CD4-positive, alpha-beta T cell (primary cell): ENCODE results near the gene CTTNBP2. TPM values are rescaled to one million over a fixed set of nuclear protein-coding genes. Genes with fewer than 3 reads are reported as not detected.

Experiments used
- ATAC-seq: fragments of 200-7000 bp; cut with Tn5 transposase; one replicate; pipeline ENCODE4 v1.10.0; 2022; ENCODE audit warnings: mild to moderate bottlenecking; ENCODE audit not compliant: poor library complexity
- CTCF ChIA-PET: fragments of 350-600 bp; sonication (Branson Sonifier 250); formaldehyde crosslinking; loops from one replicate; lab custom pipeline; 2021; ENCODE audit warnings: antibody characterized with exemption, inconsistent platforms; lab: Charles Lee
- POLR2A ChIA-PET: fragments of 350-600 bp; sonication (Branson Sonifier 250); formaldehyde crosslinking; loops from one replicate; lab custom pipeline; 2021; ENCODE audit warnings: antibody characterized with exemption, inconsistent platforms; lab: Charles Lee
- DNase-seq, 14 experiments: peaks; one replicate each; pipeline ENCODE4 v3.0.0-alpha.2; 2013 to 2020; ENCODE audit warnings: mixed read lengths in 2 of 14
- H3K27ac ChIP-seq, 2 donors: one replicate each; pipeline versions ENCODE4 v1.5.1 to v1.7.0; 2013; ENCODE audit warnings: low read length in 2 of 2, low read depth in 1 of 2, mild to moderate bottlenecking in 1 of 2
- H3K27me3 ChIP-seq, 2 experiments: 1 replicate in 1 of 2; 2 replicates in 1 of 2; pipeline versions ENCODE4 v1.6.1 to v1.7.0; 2013; ENCODE audit warnings: low read length in 2 of 2, control low read depth in 1 of 2, mild to moderate bottlenecking in 1 of 2, moderate library complexity in 1 of 2; ENCODE audit not compliant: insufficient read depth in 2 of 2, control insufficient read depth in 1 of 2
- H3K36me3 ChIP-seq: one replicate; pipeline ENCODE4 v1.6.1; 2013; ENCODE audit warnings: low read length, control low read depth; ENCODE audit not compliant: insufficient read depth
- H3K4me1 ChIP-seq: one replicate; pipeline ENCODE4 v1.6.1; 2013; ENCODE audit warnings: low read length, control low read depth; ENCODE audit not compliant: insufficient read depth
- H3K4me3 ChIP-seq: one replicate; pipeline ENCODE4 v1.5.1; 2013; ENCODE audit warnings: mild to moderate bottlenecking, low read length, moderate library complexity
- H3K9me3 ChIP-seq, 2 experiments: 1 replicate in 1 of 2; 2 replicates in 1 of 2; pipeline versions ENCODE4 v1.6.1 to v1.7.0; 2013; ENCODE audit warnings: low read length in 2 of 2, mild to moderate bottlenecking in 2 of 2, control low read depth in 1 of 2, moderate library complexity in 1 of 2; ENCODE audit not compliant: control insufficient read depth in 1 of 2, insufficient read depth in 1 of 2
- H3K27ac Mint-ChIP-seq: one replicate; pipeline ENCODE4 v1.8.0; 2020; ENCODE audit warnings: mixed read lengths
- H3K27me3 Mint-ChIP-seq: one replicate; pipeline ENCODE4 v1.8.0; 2021; ENCODE audit warnings: mixed read lengths
- H3K36me3 Mint-ChIP-seq: one replicate; pipeline ENCODE4 v1.8.0; 2021; ENCODE audit warnings: low read depth, mixed read lengths
- H3K4me1 Mint-ChIP-seq: one replicate; pipeline ENCODE4 v1.8.0; 2021; ENCODE audit warnings: low read depth, mixed read lengths
- H3K4me3 Mint-ChIP-seq: one replicate; pipeline ENCODE4 v1.8.0; 2020; ENCODE audit warnings: mild to moderate bottlenecking, mixed read lengths
- H3K9me3 Mint-ChIP-seq: one replicate; pipeline ENCODE4 v1.8.0; 2020; ENCODE audit warnings: mixed read lengths
- intact Hi-C, 2 experiments: fragments of 100-400 bp; cut with DNase I in 1 of 2; cut with micrococcal nuclease in 1 of 2; formaldehyde crosslinking; loops; one replicate each; pipeline versions ENCODE4 v1.15.1 to v1.9.0; 2023 to 2025; cut with DNase I, micrococcal nuclease
- total RNA-seq, 174 experiments: library from RNA in 2 of 174; stranded (reverse) in 2 of 174; gene quantifications; one replicate each; pipeline ENCODE4 v1.2.3 and lab custom pipeline; 2021 to 2026
- TF ChIP-seq, protein P1 (sequence below): fragments of 200-600 bp; IDR thresholded peaks from one replicate; pipeline ENCODE4 v1.8.0; 2022; ENCODE audit warnings: antibody characterized with exemption, mild to moderate bottlenecking

The CTTNBP2 gene
- total RNA-seq, 2 experiments from 2014 or later: not detected

DNA sequence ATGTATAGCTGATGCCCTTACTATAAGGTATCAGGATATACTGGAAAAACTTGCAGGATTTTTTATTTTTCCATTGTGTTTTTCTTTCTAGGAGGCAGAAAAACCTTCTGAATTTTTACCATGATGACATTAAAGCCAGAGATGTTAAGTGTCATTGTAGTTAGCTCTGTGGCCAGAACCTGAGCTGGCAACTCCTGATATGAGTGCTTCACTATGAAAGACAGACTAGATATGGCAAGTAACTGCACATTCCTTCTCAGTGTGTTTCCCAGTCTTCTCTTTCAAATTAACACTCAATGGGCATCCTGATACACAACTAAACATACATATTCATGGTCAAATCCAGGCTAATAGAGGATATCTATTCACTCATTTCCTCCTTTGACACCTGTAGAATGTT is 166.2 kb downstream of the CTTNBP2 start:
- intact Hi-C loops: no loop called here
- no peaks in the 10 kb centered on the region for H3K36me3 ChIP-seq

DNA sequence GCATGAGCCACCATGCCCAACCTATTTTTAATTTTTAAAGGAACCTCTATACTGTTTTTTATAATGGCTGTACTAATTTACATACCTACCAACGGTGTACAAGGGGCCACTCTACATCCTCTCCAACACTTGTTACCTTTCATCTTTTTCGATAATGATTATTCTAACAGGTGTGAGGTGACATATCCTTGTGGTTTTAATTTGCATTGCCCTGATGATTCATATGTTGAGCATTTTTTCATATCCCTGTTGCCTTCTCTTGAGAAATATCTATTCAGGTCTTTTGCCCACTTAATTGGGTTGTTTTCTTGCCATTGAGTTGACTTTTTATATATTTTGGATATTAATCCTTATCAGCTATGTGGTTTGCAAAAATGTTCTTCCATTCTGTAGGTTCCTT is 167.0 kb downstream of the CTTNBP2 start:
- Histone ChIP-seq H3K4me3 (no peak overlapping the region), H3K27me3 (no peaks in the 10 kb centered on the region), H3K36me3 (no peaks in the 10 kb centered on the region), H3K4me1 (no peaks in the 10 kb centered on the region), H3K27ac (no peak overlapping the region), H3K9me3 (no peaks in the 10 kb centered on the region)
- no peaks in the 10 kb centered on the region for H3K9me3 Mint-ChIP-seq
- H3K36me3 Mint-ChIP-seq: no peaks in the 10 kb centered on the region
- intact Hi-C loops: no loop called here
- H3K27me3 Mint-ChIP-seq: peaks cover 4% of the 10 kb centered on the region
- CTCF ChIA-PET: no interaction called here
- POLR2A ChIA-PET: no interaction called here
- no peak for DNase-seq
- TF ChIP-seq, protein P1, sequence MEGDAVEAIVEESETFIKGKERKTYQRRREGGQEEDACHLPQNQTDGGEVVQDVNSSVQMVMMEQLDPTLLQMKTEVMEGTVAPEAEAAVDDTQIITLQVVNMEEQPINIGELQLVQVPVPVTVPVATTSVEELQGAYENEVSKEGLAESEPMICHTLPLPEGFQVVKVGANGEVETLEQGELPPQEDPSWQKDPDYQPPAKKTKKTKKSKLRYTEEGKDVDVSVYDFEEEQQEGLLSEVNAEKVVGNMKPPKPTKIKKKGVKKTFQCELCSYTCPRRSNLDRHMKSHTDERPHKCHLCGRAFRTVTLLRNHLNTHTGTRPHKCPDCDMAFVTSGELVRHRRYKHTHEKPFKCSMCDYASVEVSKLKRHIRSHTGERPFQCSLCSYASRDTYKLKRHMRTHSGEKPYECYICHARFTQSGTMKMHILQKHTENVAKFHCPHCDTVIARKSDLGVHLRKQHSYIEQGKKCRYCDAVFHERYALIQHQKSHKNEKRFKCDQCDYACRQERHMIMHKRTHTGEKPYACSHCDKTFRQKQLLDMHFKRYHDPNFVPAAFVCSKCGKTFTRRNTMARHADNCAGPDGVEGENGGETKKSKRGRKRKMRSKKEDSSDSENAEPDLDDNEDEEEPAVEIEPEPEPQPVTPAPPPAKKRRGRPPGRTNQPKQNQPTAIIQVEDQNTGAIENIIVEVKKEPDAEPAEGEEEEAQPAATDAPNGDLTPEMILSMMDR: no peak
- no peak for ATAC-seq
- H3K27ac Mint-ChIP-seq: no peak overlapping the region
- H3K4me1 Mint-ChIP-seq: no peaks in the 10 kb centered on the region
- H3K4me3 Mint-ChIP-seq: no peak overlapping the region

More for the DNA sequence above, 166.2 kb downstream of the CTTNBP2 start:
- TF ChIP-seq, protein P1: no peak
- no peaks in the 10 kb centered on the region for H3K4me1 ChIP-seq
- no peaks in the 10 kb centered on the region for H3K4me1 Mint-ChIP-seq
- H3K27me3 ChIP-seq: no peaks in the 10 kb centered on the region
- no peak overlapping the region for H3K4me3 ChIP-seq
- no peaks in the 10 kb centered on the region for H3K9me3 Mint-ChIP-seq
- ChIA-PET CTCF (no interaction called here), POLR2A (no interaction called here)
- H3K27me3 Mint-ChIP-seq: peaks cover 4% of the 10 kb centered on the region
- H3K27ac ChIP-seq: no peak overlapping the region
- H3K36me3 Mint-ChIP-seq: no peaks in the 10 kb centered on the region
- H3K9me3 ChIP-seq: no peaks in the 10 kb centered on the region
- ATAC-seq (no peak), DNase-seq (no peak)
- H3K4me3 Mint-ChIP-seq: no peak overlapping the region
- H3K27ac Mint-ChIP-seq: no peak overlapping the region

DNA sequence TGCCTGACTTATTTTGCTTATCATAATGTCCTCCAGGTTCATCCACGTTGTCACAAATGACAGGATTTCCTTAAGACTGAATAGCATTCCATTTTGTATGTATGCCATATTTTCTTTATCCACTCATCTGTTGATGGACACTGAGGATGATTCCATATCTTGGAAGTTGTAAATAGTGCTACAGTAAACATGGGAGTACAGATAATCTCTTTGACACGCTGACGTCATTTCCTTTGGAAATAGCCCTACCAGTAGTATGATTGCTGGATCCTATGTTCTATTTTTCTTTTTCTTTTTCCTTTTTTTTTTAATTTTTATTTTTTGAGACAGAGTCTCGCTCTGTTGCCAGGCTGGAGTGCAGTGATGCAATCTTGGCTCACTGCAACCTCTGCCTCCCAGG is 167.6 kb downstream of the CTTNBP2 start:
- H3K27ac Mint-ChIP-seq: no peak overlapping the region
- no peaks in the 10 kb centered on the region for H3K4me1 Mint-ChIP-seq
- H3K4me3 Mint-ChIP-seq: no peak overlapping the region
- POLR2A ChIA-PET: no interaction called here
- CTCF ChIA-PET: no interaction called here
- Histone ChIP-seq H3K9me3 (no peaks in the 10 kb centered on the region), H3K27ac (no peak overlapping the region), H3K4me3 (no peak overlapping the region), H3K4me1 (no peaks in the 10 kb centered on the region), H3K36me3 (no peaks in the 10 kb centered on the region), H3K27me3 (no peaks in the 10 kb centered on the region)
- peaks cover 4% of the 10 kb centered on the region for H3K27me3 Mint-ChIP-seq
- no peak for ATAC-seq
- H3K36me3 Mint-ChIP-seq: no peaks in the 10 kb centered on the region
- H3K9me3 Mint-ChIP-seq: no peaks in the 10 kb centered on the region
- intact Hi-C loops: no loop called here
- TF ChIP-seq, protein P1: no peak
- DNase-seq: no peak
